Upper lobe of left lung (tissue), 4 donors: Measurements from ENCODE around the gene LRRFIP1.
A peak's percentile ranks its signal among the peaks of the same experiment; 100 is the strongest.

Source experiments
- CTCF ChIP-seq, 6 experiments: fragments of 450-650 bp in 4 of 6; fragments of 200-600 bp in 2 of 6; sonication (generic) in 2 of 6; IDR thresholded peaks; one replicate each; pipeline ENCODE4 v1.5.1; 2016 to 2019; ENCODE audit warnings: antibody characterized with exemption in 6 of 6
- POLR2A ChIP-seq, 4 donors: fragments of 450-650 bp; IDR thresholded peaks; one replicate each; pipeline ENCODE4 v1.5.1; 2016 to 2017; ENCODE audit warnings: antibody characterized with exemption in 4 of 4, mild to moderate bottlenecking in 2 of 4

- peak; percentile 31 to 71 (median 54) for TF ChIP-seq CTCF (IDR thresholded peaks at IDR 0.05)
- no peak for TF ChIP-seq POLR2A (IDR thresholded peaks at IDR 0.05)
Measured at GRCh38 chr2:237774811-237775553, 147.6 kb downstream of the LRRFIP1 start.
